Mesenchymal stem cell (in vitro differentiated cells and primary cell): ENCODE measurements around the gene RYR1.

Source experiments
- DNase-seq: peaks from one replicate; pipeline ENCODE4 v3.0.0-alpha.2; 2013
- H2AFZ ChIP-seq: one replicate; pipeline ENCODE4 v1.6.1; 2013; ENCODE audit warnings: low read depth, mild to moderate bottlenecking, control low read depth, inconsistent platforms, low read length, moderate library complexity
- H2AK5ac ChIP-seq: 2 replicates; pipeline ENCODE4 v1.6.1; 2013; ENCODE audit warnings: low read length, moderate library complexity, mild to moderate bottlenecking, inconsistent platforms; ENCODE audit not compliant: severe bottlenecking
- H2BK120ac ChIP-seq: one replicate; pipeline ENCODE4 v1.6.1; 2013; ENCODE audit warnings: low read depth, mild to moderate bottlenecking, inconsistent platforms, low read length, moderate library complexity
- H2BK12ac ChIP-seq, 2 experiments: one replicate each; pipeline ENCODE4 v1.6.1; 2013; ENCODE audit warnings: inconsistent platforms in 2 of 2, low read length in 2 of 2, mild to moderate bottlenecking in 2 of 2, moderate library complexity in 2 of 2, control low read depth in 1 of 2
- H2BK15ac ChIP-seq: one replicate; pipeline ENCODE4 v1.6.1; 2013; ENCODE audit warnings: mild to moderate bottlenecking, low read depth, inconsistent platforms; ENCODE audit not compliant: poor library complexity, severe bottlenecking
- H2BK5ac ChIP-seq: 2 replicates; pipeline ENCODE4 v1.6.1; 2013; ENCODE audit warnings: low read depth, mild to moderate bottlenecking, low read length, control low read depth, inconsistent platforms; ENCODE audit not compliant: poor library complexity, severe bottlenecking
- H3K14ac ChIP-seq, 2 experiments: one replicate each; pipeline ENCODE4 v1.6.1; 2013; ENCODE audit warnings: inconsistent platforms in 2 of 2, low read length in 2 of 2, control low read depth in 1 of 2, mild to moderate bottlenecking in 1 of 2, moderate library complexity in 1 of 2
- H3K18ac ChIP-seq, 2 experiments: one replicate each; pipeline ENCODE4 v1.6.1; 2013; ENCODE audit warnings: inconsistent platforms in 2 of 2, low read length in 2 of 2, control low read depth in 1 of 2, low read depth in 1 of 2, mild to moderate bottlenecking in 1 of 2
- H3K23ac ChIP-seq, 2 experiments: one replicate each; pipeline ENCODE4 v1.6.1; 2013; ENCODE audit warnings: inconsistent platforms in 2 of 2, low read length in 2 of 2, mild to moderate bottlenecking in 2 of 2, moderate library complexity in 2 of 2, control low read depth in 1 of 2
- H3K27ac ChIP-seq: 2 replicates; pipeline ENCODE4 v1.5.1; 2013; ENCODE audit warnings: mild to moderate bottlenecking, moderate library complexity, low read length, control low read depth, inconsistent platforms; ENCODE audit not compliant: poor library complexity, severe bottlenecking
- H3K27me3 ChIP-seq, 2 experiments: 2 replicates each; pipeline versions ENCODE4 v1.6.1 to v1.7.0; 2013; ENCODE audit warnings: low read length in 2 of 2, mild to moderate bottlenecking in 2 of 2, moderate library complexity in 2 of 2, control low read depth in 1 of 2, inconsistent platforms in 1 of 2; ENCODE audit not compliant: control insufficient read depth in 1 of 2, insufficient read depth in 1 of 2
- H3K36me3 ChIP-seq, 2 experiments: 2 replicates each; pipeline versions ENCODE4 v1.6.1 to v1.7.0; 2013; ENCODE audit warnings: low read length in 2 of 2, control low read depth in 1 of 2, inconsistent platforms in 1 of 2, low read depth in 1 of 2, mild to moderate bottlenecking in 1 of 2; ENCODE audit not compliant: insufficient read depth in 2 of 2, control insufficient read depth in 1 of 2
- H3K4ac ChIP-seq, 2 experiments: one replicate each; pipeline ENCODE4 v1.6.1; 2013; ENCODE audit warnings: inconsistent platforms in 2 of 2, low read length in 2 of 2, mild to moderate bottlenecking in 2 of 2, moderate library complexity in 2 of 2, control low read depth in 1 of 2, low read depth in 1 of 2
- H3K4me1 ChIP-seq: 2 replicates; pipeline ENCODE4 v1.6.1; 2013; ENCODE audit warnings: low read depth, low read length, control low read depth; ENCODE audit not compliant: control insufficient read depth, insufficient read depth
- H3K4me2 ChIP-seq: 2 replicates; pipeline ENCODE4 v1.6.1; 2013; ENCODE audit warnings: low read length, mild to moderate bottlenecking, inconsistent platforms; ENCODE audit not compliant: poor library complexity, severe bottlenecking
- H3K4me3 ChIP-seq, 2 experiments: 2 replicates each; pipeline versions ENCODE4 v1.5.1 to v1.7.0; 2013; ENCODE audit warnings: low read length in 2 of 2, mild to moderate bottlenecking in 2 of 2, control low read depth in 1 of 2, low read depth in 1 of 2; ENCODE audit not compliant: insufficient read depth in 1 of 2
- H3K79me1 ChIP-seq: replicated peaks from 2 replicates; pipeline ENCODE4 v1.6.1; 2013; ENCODE audit warnings: mild to moderate bottlenecking, control low read depth, low read length, inconsistent platforms; ENCODE audit not compliant: poor library complexity, severe bottlenecking
- H3K9ac ChIP-seq: 2 replicates; pipeline ENCODE4 v1.7.0; 2013; ENCODE audit warnings: mild to moderate bottlenecking, low read length, moderate library complexity
- H3K9me3 ChIP-seq: 2 replicates; pipeline ENCODE4 v1.7.0; 2013; ENCODE audit warnings: mild to moderate bottlenecking, low read length; ENCODE audit not compliant: control insufficient read depth
- H4K8ac ChIP-seq: one replicate; pipeline ENCODE4 v1.6.1; 2013; ENCODE audit warnings: inconsistent platforms, mild to moderate bottlenecking, low read length, moderate library complexity
- H4K91ac ChIP-seq: one replicate; pipeline ENCODE4 v1.6.1; 2013; ENCODE audit warnings: mild to moderate bottlenecking, low read length, inconsistent platforms
- WGBS: methylation state at CpG from one replicate; pipeline ENCODE4 v1.1.7; 2013; ENCODE audit warnings: mixed read lengths; 5-methylcytosine and 5-hydroxymethylcytosine counted together

The RYR1 gene

DNA sequence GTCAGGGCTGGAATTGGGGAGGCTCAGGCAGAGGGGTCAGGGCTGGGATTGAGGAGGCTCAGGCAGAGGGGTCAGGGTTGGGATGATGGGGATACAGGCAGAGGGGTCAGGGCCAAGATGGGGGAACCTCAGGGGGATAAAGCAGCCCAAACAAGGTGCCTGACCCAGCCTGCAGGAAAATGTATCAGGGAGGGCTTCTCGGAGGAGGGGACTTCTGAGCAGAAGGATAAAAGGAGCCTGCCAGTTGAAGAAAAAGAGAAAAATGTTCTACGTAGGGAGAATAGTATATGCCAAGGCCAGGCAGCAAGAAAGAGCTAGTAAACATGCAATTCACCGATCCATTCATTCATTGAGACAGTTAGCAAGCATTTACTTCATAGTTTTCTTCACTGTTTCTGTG, 99.4 kb downstream of the RYR1 start:
- no peak overlapping the region for H4K91ac ChIP-seq
- no peak overlapping the region for H2BK120ac ChIP-seq
- H3K18ac ChIP-seq = no peak overlapping the region
- no peak overlapping the region for H3K27ac ChIP-seq
- H2AFZ ChIP-seq = no peak overlapping the region
- H2AK5ac ChIP-seq = no peak overlapping the region
- no peak overlapping the region for H2BK12ac ChIP-seq
- H3K14ac ChIP-seq = no peak overlapping the region
- no peaks in the 10 kb centered on the region for H3K36me3 ChIP-seq
- no peaks in the 10 kb centered on the region for H3K4me1 ChIP-seq
- WGBS = 83% methylated on average over 3 of the region's 3 CpGs
- H3K79me1 ChIP-seq = no peaks in the 10 kb centered on the region
- H3K27me3 ChIP-seq = peaks cover 0 to 27% of the 10 kb centered on the region in 2 experiments
- H3K9me3 ChIP-seq = peaks cover 17% of the 10 kb centered on the region
- H3K4ac ChIP-seq = no peak overlapping the region
- no peak overlapping the region for H3K4me2 ChIP-seq
- no peak overlapping the region for H3K4me3 ChIP-seq
- no peak overlapping the region for H2BK5ac ChIP-seq
- no peak overlapping the region for H3K9ac ChIP-seq
- H4K8ac ChIP-seq = no peak overlapping the region
- DNase-seq = no peak
- H2BK15ac ChIP-seq = no peak overlapping the region
- H3K23ac ChIP-seq = no peak overlapping the region

- no peak overlapping the region for H2BK12ac ChIP-seq
- H3K9ac ChIP-seq = no peak overlapping the region
- DNase-seq = no peak
- H3K9me3 ChIP-seq = peaks cover 17% of the 10 kb centered on the region
- no peak overlapping the region for H3K14ac ChIP-seq
- no peak overlapping the region for H2BK15ac ChIP-seq
- H2AFZ ChIP-seq = no peak overlapping the region
- H2BK120ac ChIP-seq = no peak overlapping the region
- no peaks in the 10 kb centered on the region for H3K36me3 ChIP-seq
- no peak overlapping the region for H2BK5ac ChIP-seq
- H3K4me2 ChIP-seq = no peak overlapping the region
- H2AK5ac ChIP-seq = no peak overlapping the region
- H3K79me1 ChIP-seq = no peaks in the 10 kb centered on the region
- no peak overlapping the region for H3K18ac ChIP-seq
- H3K4ac ChIP-seq = no peak overlapping the region
- no peak overlapping the region for H4K8ac ChIP-seq
- no peak overlapping the region for H3K27ac ChIP-seq
- peaks cover 0 to 12% of the 10 kb centered on the region in 2 experiments for H3K27me3 ChIP-seq
- WGBS = 83% methylated on average over 8 of the region's 8 CpGs
- no peaks in the 10 kb centered on the region for H3K4me1 ChIP-seq
- H3K4me3 ChIP-seq = no peak overlapping the region
- no peak overlapping the region for H3K23ac ChIP-seq
- H4K91ac ChIP-seq = no peak overlapping the region
Observed at GRCh38 chr19:38534574-38534973, 101.1 kb downstream of the RYR1 start.

GRCh38 chr19:38535212-38535611, 101.7 kb downstream of the RYR1 start:
- Histone ChIP-seq H3K9ac (no peak overlapping the region), H3K23ac (no peak overlapping the region), H3K79me1 (no peaks in the 10 kb centered on the region), H4K91ac (no peak overlapping the region), H3K18ac (no peak overlapping the region), H2BK120ac (no peak overlapping the region), H2AFZ (no peak overlapping the region), H3K4me3 (no peak overlapping the region), H3K27me3 (peaks cover 0 to 11% of the 10 kb centered on the region in 2 experiments), H3K4ac (no peak overlapping the region), H2BK12ac (no peak overlapping the region), H3K27ac (no peak overlapping the region), H3K9me3 (peaks cover 17% of the 10 kb centered on the region), H2AK5ac (no peak overlapping the region), H2BK5ac (no peak overlapping the region), H4K8ac (no peak overlapping the region), H2BK15ac (no peak overlapping the region), H3K4me1 (no peaks in the 10 kb centered on the region), H3K4me2 (no peak overlapping the region), H3K36me3 (no peaks in the 10 kb centered on the region), H3K14ac (no peak overlapping the region)
- DNase-seq = no peak
- 46% methylated on average over 2 of the region's 3 CpGs for WGBS

DNA sequence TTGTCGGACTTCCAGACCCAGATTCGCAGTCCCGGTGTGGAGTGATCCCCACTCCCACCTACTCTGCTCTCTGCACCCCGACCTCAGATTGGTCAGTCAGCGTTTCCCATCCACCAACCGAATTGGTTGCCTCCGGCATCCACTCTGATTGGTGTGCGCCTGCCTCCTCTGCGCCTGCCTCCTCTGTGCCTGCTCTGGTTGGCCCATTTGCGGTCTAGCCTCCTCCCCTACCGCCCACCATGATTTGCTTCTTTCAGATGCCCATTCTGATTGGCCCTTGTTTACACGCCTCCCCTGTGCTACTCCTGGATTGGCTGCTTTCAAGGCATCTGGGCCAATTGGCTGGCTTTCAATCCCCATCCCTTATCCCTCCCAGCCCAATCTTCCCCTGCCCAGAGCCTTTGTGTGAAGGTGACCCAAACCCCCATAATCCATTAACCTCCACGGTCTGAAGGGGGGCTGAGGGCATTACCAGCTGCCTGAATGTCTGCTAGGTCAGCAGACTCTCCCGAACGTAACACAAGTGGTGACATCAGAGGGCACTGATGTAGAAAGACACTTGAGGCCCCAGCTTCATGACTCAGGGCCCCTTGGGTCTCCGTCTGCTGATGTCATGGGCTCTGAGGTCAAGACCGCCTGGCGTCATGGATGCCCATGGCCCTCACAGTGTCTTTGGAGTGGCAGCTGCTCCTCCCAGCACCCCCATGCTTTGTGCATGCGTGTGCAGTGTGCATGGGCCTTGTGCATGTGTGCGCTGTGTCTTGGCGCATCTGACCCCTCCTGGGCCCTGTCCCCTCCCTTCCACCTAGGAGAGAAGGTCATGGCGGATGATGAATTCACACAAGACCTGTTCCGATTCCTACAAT, 103.8 kb downstream of the RYR1 start:
- H3K27me3 ChIP-seq = peaks cover 0 to 12% of the 10 kb centered on the region in 2 experiments
- no peaks in the 10 kb centered on the region for H3K36me3 ChIP-seq
- H3K4ac ChIP-seq = no peak overlapping the region
- 88% methylated on average over 22 of the region's 23 CpGs for WGBS
- no peak overlapping the region for H2AK5ac ChIP-seq
- no peak overlapping the region for H3K27ac ChIP-seq
- no peaks in the 10 kb centered on the region for H3K79me1 ChIP-seq
- peak overlapping the region; percentile 6 for H4K91ac ChIP-seq
- H2AFZ ChIP-seq = no peak overlapping the region
- H2BK120ac ChIP-seq = no peak overlapping the region
- no peaks in the 10 kb centered on the region for H3K4me1 ChIP-seq
- H3K14ac ChIP-seq = no peak overlapping the region
- no peak overlapping the region for H3K23ac ChIP-seq
- peaks cover 17% of the 10 kb centered on the region for H3K9me3 ChIP-seq
- H2BK15ac ChIP-seq = no peak overlapping the region
- H3K4me2 ChIP-seq = no peak overlapping the region
- H2BK12ac ChIP-seq = no peak overlapping the region
- no peak overlapping the region for H2BK5ac ChIP-seq
- no peak for DNase-seq
- H3K9ac ChIP-seq = no peak overlapping the region
- H4K8ac ChIP-seq = no peak overlapping the region
- H3K4me3 ChIP-seq = no peak overlapping the region
- no peak overlapping the region for H3K18ac ChIP-seq
